ENCODE results near the gene INAVA.
A peak's percentile ranks its signal among the peaks of the same experiment; 100 is the strongest.

The INAVA gene

DNA sequence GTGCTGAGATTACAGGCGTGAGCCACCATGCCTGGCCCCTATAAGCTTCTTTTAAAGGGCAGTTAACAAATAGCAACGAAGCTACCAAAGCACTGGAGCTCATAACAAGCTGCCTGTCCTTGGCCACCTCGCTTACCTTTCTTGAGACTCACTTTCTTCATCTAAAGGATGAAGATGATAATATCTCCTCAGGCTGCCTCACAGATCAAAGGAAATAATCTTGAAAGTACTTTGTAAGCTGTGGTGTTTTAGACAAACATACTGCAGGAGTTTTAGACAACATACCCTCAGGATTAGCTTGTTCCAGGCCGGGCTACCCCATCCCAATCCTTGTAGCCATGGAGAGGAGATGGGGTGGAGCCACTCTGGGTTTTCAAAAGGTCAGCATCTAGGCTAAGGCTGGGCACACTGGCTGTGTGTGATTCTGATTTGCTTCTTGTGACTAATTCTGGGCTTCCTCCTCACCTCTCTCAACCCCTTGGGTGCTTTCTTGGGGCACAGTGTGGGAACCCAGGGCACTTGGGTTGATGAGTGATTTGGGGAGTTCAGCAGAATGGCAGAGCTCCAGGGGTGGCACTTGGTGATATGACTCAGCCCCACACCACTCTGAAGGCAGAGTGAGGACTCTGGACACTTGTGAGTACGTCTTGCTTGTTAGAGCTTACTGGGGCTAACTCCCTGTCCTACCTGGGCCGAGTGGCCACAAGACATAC is 16.7 kb upstream of the INAVA start:
- DNase-seq = peak; percentile 53

DNA sequence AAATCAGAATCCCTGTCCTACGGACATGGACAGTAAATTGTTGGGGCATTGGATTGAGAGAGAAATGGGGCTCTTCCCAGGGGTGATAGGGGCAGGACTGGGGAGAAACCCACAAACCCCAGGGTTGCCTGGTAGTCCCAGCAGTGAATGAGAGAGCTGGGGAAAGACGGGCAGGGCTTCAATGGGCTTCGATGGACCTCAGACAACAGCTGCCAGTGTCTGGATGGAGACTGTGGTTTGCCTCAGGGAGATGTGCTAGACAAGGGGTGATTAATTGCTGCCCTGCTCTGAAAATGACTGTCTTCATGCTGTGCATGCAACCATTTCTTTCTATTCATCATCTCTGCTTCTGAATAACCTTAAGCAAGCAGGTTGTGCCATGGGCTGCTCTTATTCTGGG is 14.5 kb upstream of the INAVA start:
- DNase-seq = no peak

DNA sequence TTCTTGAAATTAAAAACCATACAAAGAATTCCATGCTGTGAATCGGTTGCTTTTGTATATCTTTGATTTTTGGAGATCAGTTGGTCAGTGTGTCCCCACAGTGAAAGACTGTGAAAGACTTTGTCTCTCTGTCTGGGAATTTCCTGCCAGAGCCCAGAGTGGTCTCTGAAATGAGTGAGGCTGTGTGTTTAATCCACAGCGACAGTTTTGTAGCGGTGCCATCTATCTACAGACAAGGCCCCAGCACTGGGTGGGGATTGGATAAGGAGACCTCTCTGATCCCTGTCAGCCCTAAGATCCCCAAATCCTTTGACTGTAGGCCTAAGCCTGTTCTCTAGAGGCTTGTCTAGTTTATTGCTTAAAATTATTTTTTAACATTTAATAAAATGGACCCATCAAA is 11.6 kb upstream of the INAVA start:
- no peak for DNase-seq

DNA sequence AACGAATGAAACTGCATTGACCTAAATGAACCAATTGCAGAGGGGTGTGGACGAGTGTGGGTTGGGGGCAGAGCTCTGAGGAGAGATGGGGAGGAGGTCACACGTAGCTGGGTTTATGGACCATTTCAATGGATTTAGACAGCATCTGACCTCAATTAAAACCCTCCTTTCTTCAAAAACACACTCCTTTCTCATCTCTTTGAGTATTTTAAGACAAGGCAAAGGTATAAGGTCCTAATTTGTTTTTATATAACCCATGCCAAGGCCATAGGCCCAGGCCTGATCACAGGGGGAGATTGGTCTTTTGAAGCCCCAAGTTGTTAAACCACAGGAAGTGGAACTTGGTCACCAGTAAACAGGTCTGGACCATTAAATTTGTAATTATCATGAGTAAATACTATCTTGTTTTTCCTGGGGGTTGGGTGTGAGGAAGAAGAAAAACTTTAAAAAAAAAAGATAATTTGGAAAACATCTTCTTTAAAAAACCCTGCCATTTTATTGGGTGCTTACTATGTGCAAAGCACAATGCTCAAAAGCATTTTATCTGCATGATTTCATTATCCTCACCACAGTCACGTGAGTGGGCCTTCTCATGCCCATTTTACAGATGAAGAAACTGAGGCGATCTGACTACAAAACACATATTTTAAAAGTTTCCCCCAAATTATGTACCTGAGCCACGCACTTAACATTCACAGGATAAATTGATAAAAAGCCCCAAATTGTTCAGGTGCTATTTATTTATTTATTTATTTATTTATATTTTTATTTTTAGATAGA is 8.9 kb upstream of the INAVA start:
- DNase-seq = no peak

DNA sequence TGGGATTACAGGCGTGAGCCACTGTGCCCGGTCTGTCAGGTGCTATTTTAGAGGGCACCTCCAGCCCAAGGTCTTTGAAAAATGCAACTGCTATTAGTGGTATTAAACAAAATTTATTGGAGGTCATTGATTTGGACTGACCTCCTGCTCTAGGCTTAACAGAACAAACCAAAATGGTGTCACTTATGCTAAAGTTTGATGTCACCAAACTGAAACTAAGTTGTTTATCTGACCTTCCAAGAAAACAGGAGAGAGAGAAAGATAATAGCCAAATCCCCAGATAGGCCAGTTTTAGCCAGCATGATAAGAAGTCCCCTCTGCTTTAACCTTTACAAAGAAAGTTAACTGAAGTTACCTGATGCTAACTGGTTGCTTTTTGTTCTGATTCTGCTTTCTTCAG is 8.1 kb upstream of the INAVA start:
- no peak for DNase-seq

DNA sequence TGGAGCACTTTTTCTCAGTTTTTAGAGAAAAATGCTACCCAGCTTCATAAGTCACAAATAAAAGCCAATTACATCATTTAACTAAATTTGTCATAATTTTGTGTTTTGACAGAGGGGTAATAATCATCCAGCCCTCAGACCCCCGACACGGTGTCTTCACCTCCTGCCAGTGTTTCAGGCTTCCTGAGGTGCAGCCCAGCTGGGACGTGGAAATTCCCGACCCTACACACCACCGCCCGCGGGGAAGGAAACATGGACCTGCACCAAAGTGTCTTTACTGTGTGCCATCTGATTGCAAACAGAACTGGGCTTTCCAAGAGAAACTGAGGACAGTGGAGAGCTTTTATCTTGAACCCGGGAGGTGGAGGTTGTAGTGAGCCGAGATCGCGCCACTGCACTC is 7.7 kb upstream of the INAVA start:
- no peak for DNase-seq

DNA sequence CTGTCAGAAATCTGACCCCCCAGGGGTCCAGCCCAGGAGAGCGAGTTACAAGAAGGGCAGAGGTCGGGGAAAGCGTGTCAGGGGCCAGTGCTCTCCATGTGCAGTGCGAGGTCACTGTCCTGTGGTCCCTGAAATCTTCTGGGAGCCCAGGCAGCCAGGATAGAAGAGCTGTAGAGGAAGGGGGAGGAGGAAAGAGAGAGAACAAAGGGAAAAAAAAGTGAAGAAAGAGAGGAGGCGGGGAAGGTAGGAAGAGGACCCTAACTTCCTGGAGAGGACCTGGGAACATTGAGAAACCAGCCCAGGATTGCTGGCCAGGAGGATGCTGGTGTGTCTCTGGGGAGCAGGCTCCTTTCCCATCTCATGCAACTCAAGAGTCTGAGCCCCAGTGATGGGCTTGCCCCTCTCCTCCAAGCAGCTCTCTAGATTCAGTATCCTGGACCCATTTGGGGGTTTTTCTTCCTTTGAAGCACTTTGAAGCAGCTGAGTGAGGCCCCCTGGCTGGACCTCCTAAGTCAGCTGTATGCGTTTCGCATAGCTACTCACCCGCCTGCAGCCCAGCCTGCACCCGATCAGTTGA is 6.8 kb upstream of the INAVA start:
- no peak for DNase-seq

DNA sequence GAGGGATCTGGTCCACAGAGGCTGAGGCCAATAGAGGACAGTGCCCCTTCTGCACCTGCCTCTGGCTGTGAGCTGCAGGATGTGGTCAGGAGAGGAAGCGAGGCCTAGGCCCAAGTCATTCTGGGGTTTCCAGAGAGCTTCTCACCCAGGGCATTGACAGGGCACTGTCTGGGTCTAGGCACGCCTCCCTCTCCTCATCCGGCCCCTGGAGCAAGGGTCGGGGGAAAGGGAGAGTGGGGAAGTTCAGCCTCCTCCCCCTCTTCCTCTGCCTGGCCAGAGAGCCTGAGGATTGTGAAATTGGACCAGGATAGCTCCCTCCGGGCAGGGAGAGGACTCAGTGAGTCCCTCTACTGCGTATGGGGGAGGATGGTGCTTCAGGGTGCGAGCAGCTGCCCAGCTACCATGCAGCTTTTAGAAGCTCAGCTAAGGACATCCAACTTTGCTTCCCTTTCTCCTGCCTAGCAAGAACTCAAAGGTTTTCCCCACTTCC is 6.3 kb upstream of the INAVA start:
- DNase-seq = peak; percentile 43 to 55

DNA sequence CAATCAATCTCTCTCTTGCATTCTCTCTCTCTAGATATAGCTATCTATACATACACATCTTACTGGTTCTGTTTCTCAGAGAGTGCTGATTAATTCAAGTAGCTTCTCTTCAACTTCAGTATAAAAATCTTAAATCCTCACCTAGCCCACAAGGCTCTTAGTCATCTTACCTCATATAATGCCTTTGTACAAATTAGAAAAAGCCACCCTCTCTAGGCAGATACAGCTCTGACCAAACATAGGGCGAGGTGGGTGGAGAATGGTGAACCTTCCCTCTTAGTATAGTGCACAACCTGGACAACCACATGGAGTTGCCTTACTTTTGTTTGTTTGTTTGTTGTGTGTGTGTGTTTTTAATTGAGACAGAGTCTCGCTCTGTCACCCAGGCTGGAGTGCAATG is 5.1 kb upstream of the INAVA start:
- DNase-seq = no peak

DNA sequence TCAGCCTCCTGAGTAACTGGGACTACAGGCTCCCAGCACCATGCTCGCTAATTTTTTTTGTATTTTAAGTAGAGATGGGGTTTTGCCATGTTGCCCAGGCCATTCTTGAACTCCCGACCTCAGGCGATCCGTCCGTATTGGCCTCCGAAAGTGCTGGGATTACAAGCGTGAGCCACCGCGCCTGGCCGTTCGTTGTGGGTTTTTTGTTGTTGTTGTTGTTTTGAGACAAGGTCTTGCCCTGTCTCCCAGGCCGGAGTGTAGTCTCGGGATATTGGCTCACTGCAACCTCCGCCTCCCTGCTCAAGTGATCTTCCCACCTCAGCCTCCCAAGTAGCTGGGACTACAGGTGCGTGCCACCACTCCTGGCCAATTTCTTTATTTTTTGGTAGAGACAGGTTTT is 4.7 kb upstream of the INAVA start:
- no peak for DNase-seq

DNA sequence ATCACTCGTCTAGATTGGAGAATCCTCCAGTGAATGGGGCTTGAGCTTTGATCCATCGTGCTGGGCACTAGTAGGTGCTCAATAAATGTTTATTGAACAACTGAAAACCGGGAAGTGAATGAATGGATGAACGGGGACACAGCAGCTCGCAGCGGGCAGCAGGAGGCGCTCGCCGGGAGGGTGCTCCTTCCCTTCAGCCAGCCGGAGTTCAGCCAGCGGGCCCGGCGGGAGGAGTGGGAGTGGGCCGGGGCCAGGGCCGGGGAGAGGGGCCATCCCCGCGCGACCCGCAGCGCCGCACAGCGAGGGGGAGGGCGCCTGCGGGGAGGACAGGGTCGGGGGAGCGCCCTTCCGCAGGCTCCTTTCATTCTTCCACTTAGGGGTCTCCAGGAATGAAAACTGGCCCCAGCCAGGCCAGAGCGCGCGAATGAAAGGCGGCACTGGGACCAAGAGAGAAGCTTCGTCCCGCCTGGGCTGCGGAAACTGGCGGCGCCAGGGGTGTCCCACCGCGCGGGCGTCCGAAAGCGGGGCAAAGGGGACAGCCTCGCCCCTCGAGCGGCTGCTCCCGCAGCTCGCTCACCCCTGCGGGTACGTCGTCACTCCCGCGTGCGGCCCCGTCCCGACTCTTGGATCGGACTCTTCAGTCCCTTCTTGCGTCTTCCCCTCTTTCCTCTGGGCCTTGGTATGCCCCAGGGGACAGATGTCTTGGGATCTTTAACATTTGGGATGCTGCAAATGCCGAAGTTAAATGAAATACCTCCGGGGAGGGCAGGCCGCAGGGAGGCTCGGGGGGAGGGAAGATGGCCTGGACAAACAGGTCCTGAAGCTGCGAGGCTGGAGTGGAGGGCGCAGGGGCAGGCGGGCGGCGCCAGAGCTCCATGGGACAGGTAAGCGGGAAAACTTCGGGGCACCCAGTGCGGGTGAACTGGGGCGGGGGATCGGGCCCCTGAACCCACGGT is 3.6 kb upstream of the INAVA start:
- DNase-seq = peak in 1 of 2 donors; percentile 17

DNA sequence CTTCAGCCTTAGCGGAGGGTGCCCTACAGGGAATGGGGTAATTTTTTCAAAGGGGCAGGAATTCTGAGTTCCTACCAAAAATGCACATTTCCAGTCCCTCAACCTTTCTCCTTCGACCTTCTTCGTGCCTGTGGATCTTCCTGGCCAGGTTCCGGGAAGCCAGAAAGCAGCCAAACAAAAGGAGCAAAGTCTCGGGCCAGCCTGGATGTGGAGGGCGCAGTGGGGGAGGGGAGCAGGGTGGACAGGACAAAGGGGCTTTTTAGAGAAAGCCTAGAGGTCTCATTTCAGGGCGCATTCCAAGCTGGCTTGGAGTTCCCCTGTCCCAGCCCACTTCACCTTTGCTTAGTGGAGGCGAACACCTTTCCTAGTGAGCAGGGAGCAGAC is 2.9 kb upstream of the INAVA start:
- DNase-seq = no peak

DNA sequence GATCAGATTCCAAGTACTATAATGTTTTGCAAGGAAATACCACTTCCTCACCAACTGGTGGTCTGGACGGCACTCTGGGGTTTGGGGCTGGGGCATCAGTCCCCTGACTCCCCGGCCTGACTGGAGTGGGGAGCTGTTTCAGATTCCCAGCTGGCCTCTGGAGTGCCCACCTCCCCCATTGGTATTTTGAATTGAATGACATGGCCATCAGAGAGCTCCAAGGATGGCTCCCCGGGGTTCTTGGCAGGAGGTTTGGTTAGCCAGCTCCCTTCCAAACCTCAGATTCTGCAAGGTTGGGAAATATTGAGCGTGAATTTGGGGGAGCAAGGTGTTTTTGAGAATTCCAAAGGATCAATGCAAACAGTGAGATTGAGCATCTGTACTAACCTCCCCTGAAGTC is 2.2 kb upstream of the INAVA start:
- no peak for DNase-seq

DNA sequence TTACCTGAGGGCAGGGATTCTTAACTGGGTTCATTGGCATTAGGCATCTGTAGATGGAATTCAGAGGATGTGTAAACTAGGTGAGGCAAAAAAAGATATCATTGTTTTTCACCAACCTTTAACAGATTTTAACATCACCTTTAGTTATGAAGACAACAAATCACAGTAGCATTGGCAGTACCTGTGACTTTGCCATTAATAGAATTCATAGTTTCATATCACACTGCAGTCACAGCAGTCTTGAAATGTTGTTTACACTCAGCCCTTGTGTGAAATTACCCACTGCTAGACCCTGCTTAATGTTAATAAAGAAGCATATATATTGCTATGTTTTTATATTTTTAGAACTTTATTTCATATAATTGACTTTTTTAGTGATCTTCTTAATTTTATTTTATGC is 1.7 kb upstream of the INAVA start:
- no peak for DNase-seq

DNA sequence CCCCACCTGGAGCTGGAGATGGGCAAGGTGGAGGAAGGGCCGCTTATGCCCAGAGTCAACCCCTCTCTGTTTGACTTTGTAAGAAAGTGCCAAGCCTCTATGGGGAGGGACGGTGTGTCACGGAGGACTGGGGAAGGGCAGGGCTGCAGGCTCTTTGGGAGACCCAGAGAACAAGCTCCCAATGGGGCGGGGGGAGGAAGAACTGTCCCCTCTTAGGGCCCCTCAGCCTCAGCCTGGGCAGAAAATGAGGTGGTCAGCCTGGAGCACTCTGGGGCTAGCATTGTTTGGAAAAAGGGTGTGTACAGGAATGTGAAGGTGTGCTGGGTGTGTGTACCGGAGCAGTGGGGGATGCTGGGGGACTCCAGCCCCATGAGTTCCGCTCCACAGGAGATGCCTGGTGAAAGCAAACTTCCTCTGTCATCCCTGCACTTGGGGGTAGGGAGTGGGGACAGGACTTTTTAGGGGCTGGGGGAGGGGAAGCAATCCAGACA is 1.2 kb upstream of the INAVA start:
- no peak for DNase-seq

DNA sequence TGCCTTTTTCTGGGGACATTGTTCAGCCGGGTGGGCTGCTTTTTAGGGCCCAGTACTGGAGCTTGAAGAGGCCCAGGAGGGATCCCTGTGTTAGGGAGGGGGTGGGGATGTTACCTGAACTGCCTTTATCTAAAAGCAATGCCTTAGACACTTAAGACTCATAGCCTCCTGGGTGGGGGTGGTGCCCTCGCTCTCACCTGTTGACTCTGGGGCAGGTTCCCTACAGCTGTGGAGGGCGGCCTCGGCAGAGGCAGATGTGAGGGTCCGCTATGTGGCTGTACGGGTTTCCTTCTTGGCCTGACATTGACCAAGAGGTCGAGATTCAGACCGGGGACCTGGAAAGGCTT is 716 bp downstream of the INAVA start:
- DNase-seq = no peak

DNA sequence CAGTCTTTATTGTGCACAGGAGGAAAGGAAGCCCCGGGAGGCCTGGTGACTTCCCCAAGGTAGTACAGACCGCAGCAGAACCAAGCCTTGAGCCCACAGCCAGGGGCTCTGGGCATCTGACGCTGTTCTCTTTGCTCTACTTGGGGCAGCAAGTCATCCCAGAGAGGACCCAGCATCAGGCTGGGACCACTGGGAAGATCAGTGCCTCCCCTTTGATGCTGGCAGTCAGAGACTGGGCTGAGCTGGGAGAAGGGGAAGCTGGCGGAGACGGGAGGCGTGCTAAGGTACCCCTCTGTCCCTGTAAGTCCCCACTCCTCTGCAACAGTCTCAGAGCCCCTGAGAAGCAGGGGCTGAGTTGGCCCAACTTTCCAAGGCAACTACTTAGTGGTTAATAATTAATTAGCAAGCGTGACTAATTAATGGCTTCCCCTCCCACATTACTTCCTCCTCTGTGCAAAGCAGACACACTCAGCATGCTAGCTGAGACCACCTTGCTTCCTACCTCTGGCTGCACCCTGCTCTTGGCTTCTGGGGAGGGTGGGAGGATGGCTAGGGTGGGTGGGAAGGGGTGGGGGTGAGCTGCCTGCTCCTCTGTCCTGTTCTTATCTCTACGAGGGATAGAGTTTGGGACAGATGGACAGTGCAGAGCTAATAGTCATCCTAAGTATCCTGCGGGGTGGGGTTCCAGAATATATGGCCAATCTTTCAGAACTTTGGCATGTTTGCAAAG is 1.3 kb downstream of the INAVA start:
- DNase-seq = no peak

DNA sequence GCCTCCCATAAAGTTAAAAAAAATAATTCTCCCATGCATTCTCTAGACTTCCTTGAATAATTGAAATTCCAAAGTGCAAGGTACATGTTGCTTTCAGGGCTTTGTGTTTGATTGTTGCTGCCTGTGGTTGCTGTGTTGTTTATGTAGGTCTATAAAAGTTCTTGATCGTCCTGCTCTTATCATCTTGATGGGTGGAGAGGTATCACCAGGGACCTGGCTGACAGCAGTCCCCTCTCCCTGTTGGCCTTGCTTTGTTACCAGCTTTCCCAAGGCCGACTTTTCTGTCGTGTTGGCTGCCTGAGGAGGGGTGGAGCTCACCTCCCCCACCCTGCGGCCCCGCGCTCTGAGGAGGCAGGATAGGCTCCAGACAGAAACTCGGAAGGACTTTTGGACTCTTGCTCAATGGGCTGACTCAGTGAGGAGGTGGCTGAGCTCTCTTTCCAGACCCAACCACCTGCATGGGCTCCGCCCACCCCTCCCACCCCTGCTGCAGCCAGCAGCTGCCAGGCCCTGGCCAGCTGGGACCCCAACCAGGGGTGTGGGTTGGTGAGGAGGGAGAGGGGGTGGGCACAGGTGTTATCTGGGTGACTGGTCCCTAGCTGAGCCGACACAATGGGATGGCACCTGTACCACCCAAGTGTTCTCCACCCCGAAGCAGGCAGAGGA is 2.0 kb downstream of the INAVA start:
- DNase-seq = no peak

DNA sequence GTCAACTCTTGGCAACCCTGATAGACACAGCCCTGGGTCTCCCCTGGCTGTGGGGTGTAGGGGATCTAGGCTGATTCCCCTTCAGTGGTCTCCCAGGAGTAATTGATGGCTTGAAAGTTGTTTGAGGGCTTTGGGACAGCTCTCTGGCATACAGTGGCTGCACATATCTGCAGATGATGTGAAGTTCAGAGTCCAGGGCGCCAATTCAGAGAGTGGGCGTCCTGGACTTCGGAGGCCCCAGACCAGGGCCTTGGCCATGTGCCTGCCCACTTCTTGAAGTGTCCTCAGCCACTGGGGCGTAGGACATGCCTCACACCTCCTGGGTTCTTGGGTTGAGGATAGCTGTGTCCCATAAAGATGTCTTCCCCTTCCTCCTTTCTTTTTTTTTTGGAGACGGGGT is 2.6 kb downstream of the INAVA start:
- no peak for DNase-seq

DNA sequence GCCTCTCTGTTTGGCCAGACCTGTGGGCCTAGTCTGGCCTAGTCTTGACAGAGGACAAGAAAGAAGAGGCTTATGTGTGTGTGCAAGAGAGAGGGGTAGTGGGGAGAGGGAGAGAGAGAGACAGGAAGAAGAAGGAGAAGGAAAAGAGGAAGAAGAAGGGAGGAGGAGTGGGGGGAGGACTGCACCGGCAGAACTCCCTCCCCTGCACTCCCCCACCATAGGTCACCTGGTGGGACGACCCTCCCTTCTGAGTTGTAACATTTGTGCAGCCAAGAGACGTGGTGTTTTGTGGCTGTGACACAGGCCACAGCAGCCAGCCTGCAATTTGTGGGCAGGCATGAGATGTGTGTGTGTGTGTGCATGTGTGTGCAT is 4.3 kb downstream of the INAVA start:
- DNase-seq = no peak

DNA sequence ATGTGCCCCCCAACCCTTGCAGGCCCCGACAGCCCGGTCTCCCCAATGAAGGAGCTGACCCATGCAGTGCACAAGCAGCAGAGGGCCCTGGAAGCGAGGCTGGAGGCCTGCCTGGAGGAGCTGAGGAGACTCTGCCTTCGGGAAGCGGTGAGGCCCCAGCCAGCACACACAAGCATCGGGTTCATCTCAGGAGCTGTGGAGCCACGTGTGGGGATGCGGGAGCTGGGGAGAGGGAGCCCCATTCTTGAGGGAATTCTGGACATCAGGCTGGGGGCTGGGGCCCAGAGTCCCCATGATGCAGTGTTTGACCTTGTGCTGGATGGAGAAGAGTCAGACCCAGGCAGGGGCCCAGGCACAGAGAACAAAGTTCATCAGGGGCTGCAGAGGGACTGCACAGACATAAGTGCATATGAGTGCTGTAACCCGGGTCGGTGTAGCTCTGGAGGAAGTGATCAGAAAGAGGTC is 4.8 kb downstream of the INAVA start:
- no peak for DNase-seq
